GM12873 (cell line): Measurements from ENCODE around the gene TSGA10.

ENCODE experiments used
- CTCF ChIP-seq: IDR thresholded peaks from 2 replicates; pipeline ENCODE4 v1.5.1; 2012; ENCODE audit warnings: low read depth, mild to moderate bottlenecking, moderate library complexity, low read length, control low read depth; ENCODE audit not compliant: insufficient read depth; ENCODE audit errors: missing control alignments

TSGA10 gene

GRCh38 chr2:99032786-99033185, 122.0 kb downstream of the TSGA10 start:
- no peak for TF ChIP-seq CTCF

- no peak for TF ChIP-seq CTCF
Measured at GRCh38 chr2:99032001-99032400, 122.7 kb downstream of the TSGA10 start.

GRCh38 chr2:99031481-99031880, 123.3 kb downstream of the TSGA10 start:
- TF ChIP-seq CTCF = no peak

GRCh38 chr2:99028558-99028957, 126.2 kb downstream of the TSGA10 start:
- TF ChIP-seq CTCF = no peak

- no peak for TF ChIP-seq CTCF
Measured at GRCh38 chr2:99027856-99028255, 126.9 kb downstream of the TSGA10 start.

- TF ChIP-seq CTCF = no peak
Measured at GRCh38 chr2:99000708-99001107, 154.0 kb downstream of the TSGA10 start.

GRCh38 chr2:98985905-98986666, 168.7 kb downstream of the TSGA10 start:
- no peak for TF ChIP-seq CTCF
